ENCODE measurements around the gene TPK1.

The TPK1 gene

DNA sequence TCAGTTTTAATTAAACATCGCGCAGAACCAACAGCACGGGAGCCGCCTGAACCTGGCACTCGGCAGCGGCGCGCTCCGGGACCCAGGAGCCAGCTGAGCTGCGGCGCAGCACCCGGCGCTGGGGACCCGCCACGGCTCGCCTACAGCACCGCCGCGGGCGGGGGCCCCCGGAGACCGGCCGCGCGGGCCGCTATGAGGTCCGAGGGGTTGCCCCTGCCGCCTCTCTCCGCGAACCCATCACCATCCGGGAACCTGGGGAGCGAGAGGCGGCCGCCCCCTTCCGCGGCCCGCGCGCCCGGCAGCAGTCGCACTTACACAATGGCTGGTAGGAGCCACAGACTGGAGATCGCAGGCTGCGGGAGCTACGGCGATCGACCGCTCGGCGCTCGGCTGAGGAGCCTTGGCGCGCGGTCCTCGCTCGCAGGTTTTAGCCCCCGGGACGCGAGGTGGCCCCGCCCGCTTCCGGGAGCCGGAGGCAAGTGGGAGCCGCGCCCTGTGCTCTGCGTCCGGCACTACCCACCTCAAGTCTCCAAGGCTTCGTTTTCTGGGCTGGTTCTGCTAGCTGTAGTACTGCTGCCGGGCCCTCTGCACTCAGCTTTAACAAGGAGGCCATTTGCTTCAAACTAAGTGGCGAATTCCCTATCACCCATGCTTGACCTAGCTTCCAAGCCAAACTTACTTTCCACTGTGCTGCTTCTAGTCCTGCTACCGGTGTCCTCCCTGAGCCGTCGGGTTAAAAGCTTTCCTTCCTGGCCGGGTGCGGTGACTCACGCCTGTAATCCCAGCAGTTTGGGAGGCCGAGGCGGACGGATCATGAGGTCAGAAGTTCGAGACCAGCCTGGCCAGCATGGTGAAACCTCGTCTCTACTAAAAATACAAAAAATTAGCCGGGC lies at the start of gene TPK1:
Gene TPK1, minus strand, starts transcription at position 402 of the 893 bp plus-strand sequence. CDS start 451 bp downstream, outside the sequence.
- peak within 1 kb of the TSS; percentile 87 for H3K4me3 ChIP-seq (ENCODE audit: low read length)
- TF ChIP-seq ZNF274 (IDR thresholded peaks at IDR 0.05; ENCODE audit: low read depth, low read length): no peak

DNA sequence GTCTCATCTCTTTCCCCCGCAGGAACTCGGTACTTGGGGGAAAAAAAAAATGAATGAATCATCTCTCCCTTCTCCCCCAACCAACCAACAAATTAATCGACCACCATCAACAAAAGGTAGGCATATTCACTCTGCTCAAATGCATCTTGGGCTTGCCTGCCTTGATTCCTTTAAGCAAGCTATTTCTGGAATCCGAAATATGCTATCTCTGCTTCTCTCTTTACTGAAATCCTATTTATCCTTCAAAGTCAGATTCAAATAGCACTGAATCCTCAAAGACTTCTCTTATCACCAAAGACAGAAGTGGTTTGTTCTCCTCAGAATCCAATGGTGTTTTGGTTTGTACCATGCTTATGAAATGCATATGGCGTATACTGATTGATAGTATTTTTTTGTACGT lies 49.6 kb upstream of the TPK1 start:
- TF ChIP-seq ZNF274 (IDR thresholded peaks at IDR 0.05; ENCODE audit: low read depth, low read length): no peak
- no peak overlapping the region for H3K4me3 ChIP-seq (ENCODE audit: low read length)

DNA sequence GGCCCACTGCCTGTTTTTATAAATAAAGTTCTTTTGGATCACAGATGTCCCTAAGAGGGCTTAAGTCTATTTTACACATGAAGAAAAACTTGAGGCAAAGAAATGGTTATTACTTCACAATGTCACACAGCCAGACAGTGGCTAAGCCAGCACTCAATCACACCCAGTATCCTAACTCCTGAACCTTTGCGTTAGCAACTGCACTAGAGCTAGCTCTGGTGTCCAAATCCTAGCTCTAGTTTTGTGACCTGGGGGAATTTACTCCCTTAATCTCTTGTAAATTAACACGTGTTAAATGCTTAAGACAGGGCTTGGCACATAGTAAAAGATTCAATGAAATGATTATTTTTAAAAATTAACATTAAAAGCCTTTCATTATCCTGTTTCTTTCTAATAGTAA lies 49.0 kb upstream of the TPK1 start:
- no peak overlapping the region for H3K4me3 ChIP-seq (ENCODE audit: low read length)
- no peak for TF ChIP-seq ZNF274 (IDR thresholded peaks at IDR 0.05; ENCODE audit: low read depth, low read length)

DNA sequence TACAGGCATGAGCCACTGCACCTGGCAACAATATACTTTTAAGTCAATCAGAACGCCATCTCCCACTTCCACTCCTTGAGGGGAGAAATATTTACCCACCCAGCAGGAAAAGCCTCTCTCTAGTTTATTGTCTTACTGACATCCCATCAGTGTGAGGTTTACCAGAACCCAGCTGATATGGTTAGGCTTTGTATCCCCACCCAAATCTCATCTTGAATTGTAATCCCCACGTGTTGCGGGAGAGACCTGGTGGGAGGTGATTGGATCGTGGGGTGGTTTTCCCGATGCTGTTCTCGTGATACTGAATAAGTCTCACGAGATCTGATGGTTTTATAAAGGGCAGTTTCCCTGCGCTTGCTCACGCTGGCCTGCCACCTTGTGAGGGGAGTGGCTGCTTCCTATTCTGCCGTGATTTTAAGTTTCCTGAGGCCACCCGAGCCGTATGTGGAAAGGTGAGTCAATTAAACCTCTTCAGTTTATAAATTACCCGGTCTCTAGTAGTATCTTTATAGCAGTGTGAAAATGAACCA lies 37.5 kb upstream of the TPK1 start:
- no peak overlapping the region for H3K4me3 ChIP-seq (ENCODE audit: low read length)
- TF ChIP-seq ZNF274 (IDR thresholded peaks at IDR 0.05; ENCODE audit: low read depth, low read length): no peak

DNA sequence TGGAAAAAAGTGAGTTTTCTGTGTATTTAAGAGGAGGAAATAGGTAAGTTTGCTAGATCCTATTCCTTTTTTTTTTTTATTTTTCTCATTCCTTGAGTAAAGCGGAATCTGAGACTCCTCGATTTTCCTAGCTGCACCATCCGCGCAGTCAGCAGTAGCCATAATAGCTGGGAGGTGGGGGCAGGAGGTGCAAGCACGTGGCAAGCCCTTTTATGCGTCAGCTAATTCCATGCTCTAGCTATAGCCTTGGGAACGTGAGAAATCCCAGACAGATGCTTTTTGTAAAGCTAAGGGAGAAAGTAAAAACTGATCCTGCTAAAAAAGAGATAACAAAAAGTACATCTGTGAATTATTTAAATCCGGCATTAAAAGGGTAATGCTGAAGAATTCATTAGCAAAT lies 33.2 kb upstream of the TPK1 start:
- TF ChIP-seq ZNF274 (IDR thresholded peaks at IDR 0.05; ENCODE audit: low read depth, low read length): no peak
- no peak overlapping the region for H3K4me3 ChIP-seq (ENCODE audit: low read length)

DNA sequence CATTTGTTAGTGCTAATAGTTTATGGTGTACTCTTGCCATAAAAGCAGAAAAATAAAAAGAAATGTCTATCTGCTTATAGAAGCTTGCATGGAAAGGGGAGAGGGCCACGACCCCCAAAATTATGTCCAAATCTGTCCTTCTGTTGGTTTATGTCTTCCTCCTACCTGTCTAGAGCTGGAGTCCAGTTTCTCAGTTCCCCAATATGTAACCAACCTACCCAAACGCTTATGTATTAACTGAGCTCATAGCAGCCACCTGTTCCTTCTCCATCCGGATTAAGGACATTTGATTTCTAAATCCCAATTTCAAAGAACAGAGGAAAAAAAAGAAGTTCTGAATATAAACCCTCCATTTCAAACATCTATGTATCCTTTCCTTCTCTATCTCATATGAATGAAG lies 30.3 kb upstream of the TPK1 start:
- TF ChIP-seq ZNF274 (IDR thresholded peaks at IDR 0.05; ENCODE audit: low read depth, low read length): no peak
- H3K4me3 ChIP-seq (ENCODE audit: low read length): no peak overlapping the region

DNA sequence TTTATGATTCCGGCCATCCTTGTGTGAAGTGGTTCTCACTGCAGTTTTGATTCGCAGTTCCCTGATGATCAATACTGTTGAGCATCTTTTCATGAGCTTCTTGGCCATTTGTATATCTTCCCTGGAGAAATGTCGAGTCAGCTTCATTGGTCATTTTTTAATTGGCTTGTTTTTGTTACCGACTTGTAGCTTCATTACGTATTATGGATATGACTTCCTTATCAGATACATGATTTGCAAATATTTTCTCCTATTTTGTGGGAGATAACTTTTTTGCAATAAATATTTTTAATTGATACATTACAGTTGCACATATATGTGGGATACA lies 27.4 kb upstream of the TPK1 start:
- no peak for TF ChIP-seq ZNF274 (IDR thresholded peaks at IDR 0.05; ENCODE audit: low read depth, low read length)
- no peak overlapping the region for H3K4me3 ChIP-seq (ENCODE audit: low read length)

DNA sequence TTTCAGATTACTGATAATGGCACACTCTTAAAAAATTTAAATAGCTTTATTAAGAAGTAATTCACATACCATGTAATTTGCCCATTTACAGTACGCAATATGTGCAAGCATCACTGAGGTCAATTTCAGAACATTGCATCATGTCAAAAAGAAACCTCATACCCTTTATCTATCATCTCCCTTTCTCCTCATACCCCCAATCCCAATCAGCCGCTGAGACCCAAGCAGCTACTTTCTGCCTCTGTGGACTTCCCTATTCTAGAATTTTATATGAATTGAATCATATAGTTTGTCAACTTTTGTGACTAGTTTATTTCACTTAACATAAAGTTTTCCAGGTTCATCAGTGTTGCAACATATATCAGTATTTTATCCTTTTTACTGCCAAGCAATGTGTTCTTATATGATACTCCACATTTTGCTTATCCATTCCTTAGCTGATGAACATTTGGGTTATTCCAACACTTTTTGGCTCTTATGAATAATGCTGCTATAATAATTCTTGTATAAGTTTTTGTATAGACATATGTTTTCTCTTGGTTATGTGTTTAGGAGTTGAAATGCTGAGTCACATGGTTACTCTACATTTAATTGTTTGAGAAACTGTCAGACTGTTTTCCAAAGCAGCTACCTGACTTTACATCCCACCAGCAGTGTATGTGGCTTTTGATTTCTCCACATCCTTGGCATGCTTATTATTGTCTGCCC lies 26.9 kb upstream of the TPK1 start:
- no peak overlapping the region for H3K4me3 ChIP-seq (ENCODE audit: low read length)
- no peak for TF ChIP-seq ZNF274 (IDR thresholded peaks at IDR 0.05; ENCODE audit: low read depth, low read length)

DNA sequence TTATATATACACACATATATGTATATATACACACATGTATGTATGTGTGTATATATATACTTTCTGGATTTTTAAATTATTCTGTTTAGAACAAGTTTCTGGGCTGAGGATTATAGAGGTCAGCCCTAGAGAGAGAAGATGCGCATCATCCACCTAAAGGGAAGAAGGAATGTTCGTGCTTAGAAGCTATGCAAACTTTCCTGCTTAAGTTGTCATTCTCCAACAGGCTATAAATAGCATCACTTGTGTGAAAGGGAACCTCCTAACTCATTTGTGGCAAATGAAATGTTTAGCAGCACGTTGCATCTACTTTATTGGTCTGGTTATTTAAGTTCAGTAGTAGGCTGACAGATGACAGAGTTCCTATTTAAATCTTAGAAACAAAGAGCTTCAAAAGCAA lies 23.9 kb upstream of the TPK1 start:
- no peak for TF ChIP-seq ZNF274 (IDR thresholded peaks at IDR 0.05; ENCODE audit: low read depth, low read length)

DNA sequence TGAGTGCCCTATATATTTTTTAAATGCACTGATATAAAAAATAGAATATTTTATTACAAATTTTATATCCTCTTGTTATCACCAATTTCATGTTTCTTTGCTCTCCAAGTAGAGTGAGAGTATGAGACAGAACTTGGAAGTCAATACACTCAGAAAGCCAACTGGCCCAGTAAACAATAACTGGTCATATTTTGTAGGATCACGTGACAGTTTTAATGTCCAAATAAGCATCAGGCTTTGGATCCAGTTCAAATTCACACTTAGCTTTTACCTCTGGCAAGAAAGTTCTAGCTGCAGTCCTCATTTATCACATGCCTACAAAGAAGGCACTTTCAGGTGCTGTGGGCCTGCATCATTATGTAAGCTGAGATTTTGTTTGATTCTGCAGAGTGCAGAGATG lies 21.6 kb upstream of the TPK1 start:
- TF ChIP-seq ZNF274 (IDR thresholded peaks at IDR 0.05; ENCODE audit: low read depth, low read length): no peak
- no peak overlapping the region for H3K4me3 ChIP-seq (ENCODE audit: low read length)

More for the DNA sequence above, 23.9 kb upstream of the TPK1 start:
- H3K4me3 ChIP-seq (ENCODE audit: low read length): no peak overlapping the region

DNA sequence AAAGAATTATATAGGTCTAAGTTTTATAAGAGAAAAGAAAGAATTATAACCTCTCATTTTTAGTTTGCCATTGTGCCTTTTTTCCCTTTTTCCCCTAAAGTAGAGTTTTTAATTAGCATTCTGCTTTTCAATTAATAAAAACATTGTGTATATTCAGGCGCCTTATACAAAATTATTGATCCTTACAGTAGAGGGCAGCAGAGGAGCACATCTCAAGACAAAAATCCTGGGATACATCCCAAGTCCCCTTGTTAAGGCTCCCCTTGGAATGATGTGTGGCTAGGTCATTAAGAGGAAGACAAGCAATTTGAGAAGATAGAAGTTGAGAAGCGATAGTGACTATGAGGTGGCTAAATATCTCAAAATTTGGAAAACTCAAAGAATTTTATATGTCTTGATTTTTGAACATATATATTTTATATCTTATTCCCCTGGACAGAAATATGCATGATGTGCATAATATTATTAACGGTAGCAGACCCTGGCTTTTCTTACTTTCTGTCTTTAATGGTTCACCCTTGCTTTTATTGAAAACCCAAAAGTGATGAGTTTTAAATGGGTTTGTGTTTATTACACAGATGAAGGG lies 19.1 kb upstream of the TPK1 start:
- H3K4me3 ChIP-seq (ENCODE audit: low read length): no peak overlapping the region
- no peak for TF ChIP-seq ZNF274 (IDR thresholded peaks at IDR 0.05; ENCODE audit: low read depth, low read length)

DNA sequence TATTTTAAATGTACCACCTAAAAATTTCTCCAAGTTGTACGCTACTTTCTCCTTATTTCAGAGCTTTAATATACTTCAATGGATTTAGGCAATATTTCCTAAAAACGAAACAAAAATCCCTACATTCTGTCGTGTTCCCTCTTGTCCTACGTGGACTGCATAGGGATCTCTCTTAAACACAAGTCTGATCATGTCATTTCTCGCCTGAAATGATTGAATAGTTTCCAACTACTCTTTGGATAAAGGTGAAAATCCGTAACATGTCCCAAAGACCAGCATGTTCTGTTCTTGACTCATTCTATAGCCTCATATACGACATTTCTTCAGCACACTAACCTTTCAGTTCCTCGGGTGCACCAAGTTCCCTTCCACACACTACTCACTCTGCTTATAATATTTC lies 17.7 kb upstream of the TPK1 start:
- H3K4me3 ChIP-seq (ENCODE audit: low read length): no peak overlapping the region
- TF ChIP-seq ZNF274 (IDR thresholded peaks at IDR 0.05; ENCODE audit: low read depth, low read length): no peak

DNA sequence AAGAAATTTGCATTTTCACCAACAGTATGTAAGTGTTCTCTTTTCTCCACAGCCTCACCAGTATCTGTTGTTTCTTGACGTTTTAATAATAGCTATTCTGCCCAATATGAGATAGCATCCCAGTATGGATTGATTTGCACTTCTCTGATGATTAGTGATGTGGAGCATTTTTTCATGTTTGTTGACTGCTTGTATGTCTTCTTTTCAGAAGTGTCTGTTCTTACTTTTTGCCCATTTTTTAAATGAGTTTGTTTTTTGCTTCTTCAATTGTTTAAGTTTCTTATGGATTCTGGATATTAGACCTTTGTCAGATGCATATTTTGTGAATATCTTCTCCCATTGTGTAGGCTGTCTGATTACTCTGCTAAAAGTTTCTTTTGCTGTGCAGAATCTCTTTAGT lies 12.2 kb upstream of the TPK1 start:
- H3K4me3 ChIP-seq (ENCODE audit: low read length): no peak overlapping the region
- TF ChIP-seq ZNF274 (IDR thresholded peaks at IDR 0.05; ENCODE audit: low read depth, low read length): no peak

DNA sequence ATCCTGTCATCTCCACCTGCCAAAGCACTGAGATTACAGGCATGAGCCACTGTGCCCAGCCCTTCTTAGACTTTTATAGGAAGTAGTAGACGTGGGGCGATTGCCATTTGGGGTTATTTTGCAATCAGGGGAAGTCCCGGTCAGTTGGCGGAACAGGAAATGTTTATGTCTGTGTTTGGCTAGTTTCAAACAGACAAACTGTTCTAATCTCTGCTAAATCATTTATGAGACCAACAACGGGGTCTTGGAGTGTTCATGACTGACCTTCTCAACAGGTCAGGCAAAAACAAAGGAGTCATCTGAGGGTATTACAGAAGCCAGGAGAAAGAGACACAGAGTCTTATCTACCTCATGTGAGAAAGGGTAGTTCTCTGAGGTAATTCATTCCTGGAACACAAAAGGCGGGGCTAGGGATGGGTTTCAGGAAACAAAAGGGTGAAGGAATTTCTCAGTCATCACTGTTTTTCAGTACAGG lies 6.6 kb upstream of the TPK1 start:
- TF ChIP-seq ZNF274 (IDR thresholded peaks at IDR 0.05; ENCODE audit: low read depth, low read length): no peak
- H3K4me3 ChIP-seq (ENCODE audit: low read length): no peak overlapping the region

DNA sequence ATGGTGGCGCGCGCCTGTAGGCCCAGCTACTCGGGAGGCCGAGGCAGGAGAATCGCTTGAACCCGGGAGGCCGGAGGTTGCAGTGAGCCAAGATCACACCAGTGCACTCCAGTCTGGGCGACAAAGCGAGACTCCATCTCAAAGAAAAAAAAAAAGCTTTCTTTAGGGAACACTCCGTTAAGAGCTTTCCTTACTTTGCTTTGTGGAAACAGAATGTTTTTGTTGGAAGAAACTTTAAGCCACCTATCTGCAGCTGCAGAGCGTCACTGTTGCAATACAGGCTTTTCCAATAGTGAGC lies 641 bp upstream of the TPK1 start:
- TF ChIP-seq ZNF274 (IDR thresholded peaks at IDR 0.05; ENCODE audit: low read depth, low read length): no peak
- H3K4me3 ChIP-seq (ENCODE audit: low read length): peak overlapping the region; percentile 50; the same call in 1 of the 2 replicates
